ENCODE results near the gene COPRS.
"Not testable (repeated sequence)": the region's sequence is repeated elsewhere in the genome, so short reads cannot be mapped to it uniquely, and the experiment has no call there.

Gene COPRS

GRCh38 chr17:31843070-31843745 lies 15.8 kb downstream of the COPRS start:
- no peak for DNase-seq

GRCh38 chr17:31842195-31843069 lies 16.6 kb downstream of the COPRS start:
- DNase-seq = peak; percentile 37

- no peak for DNase-seq
Observed at GRCh38 chr17:31841850-31842194, 17.2 kb downstream of the COPRS start.

- no peak for DNase-seq
Observed at GRCh38 chr17:31838636-31839225, 20.3 kb downstream of the COPRS start.

- no peak for DNase-seq
Observed at GRCh38 chr17:31835984-31836383, 23.1 kb downstream of the COPRS start.

- DNase-seq = no peak
Observed at GRCh38 chr17:31834448-31834847, 24.6 kb downstream of the COPRS start.

- DNase-seq = no peak
Observed at GRCh38 chr17:31832746-31833145, 26.3 kb downstream of the COPRS start.

- no peak for DNase-seq
Observed at GRCh38 chr17:31830971-31831858, 27.8 kb downstream of the COPRS start.

GRCh38 chr17:31829649-31830048 lies 29.4 kb downstream of the COPRS start:
- DNase-seq = no peak

GRCh38 chr17:31828955-31829354 lies 30.1 kb downstream of the COPRS start:
- not testable (repeated sequence) for DNase-seq

- DNase-seq = no peak
Observed at GRCh38 chr17:31825961-31826691, 32.9 kb downstream of the COPRS start.

- no peak for DNase-seq
Observed at GRCh38 chr17:31824766-31825360, 34.2 kb downstream of the COPRS start.

- no peak for DNase-seq
Observed at GRCh38 chr17:31823014-31823413, 36.0 kb downstream of the COPRS start.

GRCh38 chr17:31820691-31821435 lies 38.2 kb downstream of the COPRS start:
- no peak for DNase-seq

GRCh38 chr17:31819578-31819977 lies 39.5 kb downstream of the COPRS start:
- no peak for DNase-seq

GRCh38 chr17:31818863-31819262 lies 40.2 kb downstream of the COPRS start:
- not testable (repeated sequence) for DNase-seq

GRCh38 chr17:31815212-31815730 lies 43.8 kb downstream of the COPRS start:
- no peak for DNase-seq

GRCh38 chr17:31811101-31811500 lies 47.9 kb downstream of the COPRS start:
- DNase-seq = no peak

GRCh38 chr17:31809876-31810275 lies 49.2 kb downstream of the COPRS start:
- DNase-seq = not testable (repeated sequence)

GRCh38 chr17:31808521-31809050 lies 50.5 kb downstream of the COPRS start:
- no peak for DNase-seq
